D721Med (cell line): ENCODE data around the gene KIF6.

ENCODE experiments used
- DNase-seq: peaks from one replicate; pipeline ENCODE4 v3.0.0; 2011; ENCODE audit warnings: low spot score; ENCODE audit not compliant: insufficient read length
- FAIRE-seq: peaks from 2 replicates; lab custom pipeline; 2011; peaks lifted over from hg19 to GRCh38; lab: Jason Lieb, UNC
- TF ChIP-seq, protein P1 (sequence below): IDR thresholded peaks from 2 replicates; pipeline ENCODE4 v1.5.1; 2012; ENCODE audit warnings: mild to moderate bottlenecking, control low read depth; ENCODE audit not compliant: insufficient read depth; ENCODE audit errors: missing control alignments

Gene KIF6

DNA sequence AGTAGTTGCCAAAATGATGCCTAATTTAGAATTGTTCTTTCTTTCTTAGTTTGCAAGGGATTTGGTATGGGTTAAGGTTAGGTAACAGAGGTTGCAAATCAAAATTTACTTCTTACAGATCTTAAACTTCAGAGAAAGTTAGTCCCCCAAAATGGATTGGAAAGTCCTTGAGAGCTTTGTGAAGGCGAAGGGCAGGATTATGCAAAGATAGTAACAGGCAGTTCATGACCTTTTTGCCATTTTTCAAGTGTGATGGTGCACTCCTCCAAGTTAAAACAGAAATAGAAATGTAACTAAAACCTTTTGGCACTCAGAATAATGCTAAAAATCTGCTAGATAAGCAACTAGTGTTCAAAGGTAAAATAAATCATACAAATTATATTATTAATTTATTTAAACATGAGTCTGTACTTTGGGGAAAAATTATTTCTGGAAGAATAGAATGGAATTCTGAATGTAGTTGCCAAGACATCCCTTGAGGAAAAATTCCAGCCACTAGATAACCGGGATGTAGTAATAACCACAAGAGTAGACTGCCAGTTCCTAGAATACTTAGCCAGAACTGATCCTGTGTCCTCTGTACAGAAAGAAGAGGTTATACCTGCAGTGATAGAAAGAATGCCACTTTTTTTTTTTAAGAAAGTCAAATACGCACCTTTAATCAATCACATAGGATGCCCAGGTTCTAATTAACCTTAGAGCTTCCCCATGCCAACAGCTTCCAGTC, 35.2 kb upstream of the KIF6 start:
- TF ChIP-seq, protein P1, sequence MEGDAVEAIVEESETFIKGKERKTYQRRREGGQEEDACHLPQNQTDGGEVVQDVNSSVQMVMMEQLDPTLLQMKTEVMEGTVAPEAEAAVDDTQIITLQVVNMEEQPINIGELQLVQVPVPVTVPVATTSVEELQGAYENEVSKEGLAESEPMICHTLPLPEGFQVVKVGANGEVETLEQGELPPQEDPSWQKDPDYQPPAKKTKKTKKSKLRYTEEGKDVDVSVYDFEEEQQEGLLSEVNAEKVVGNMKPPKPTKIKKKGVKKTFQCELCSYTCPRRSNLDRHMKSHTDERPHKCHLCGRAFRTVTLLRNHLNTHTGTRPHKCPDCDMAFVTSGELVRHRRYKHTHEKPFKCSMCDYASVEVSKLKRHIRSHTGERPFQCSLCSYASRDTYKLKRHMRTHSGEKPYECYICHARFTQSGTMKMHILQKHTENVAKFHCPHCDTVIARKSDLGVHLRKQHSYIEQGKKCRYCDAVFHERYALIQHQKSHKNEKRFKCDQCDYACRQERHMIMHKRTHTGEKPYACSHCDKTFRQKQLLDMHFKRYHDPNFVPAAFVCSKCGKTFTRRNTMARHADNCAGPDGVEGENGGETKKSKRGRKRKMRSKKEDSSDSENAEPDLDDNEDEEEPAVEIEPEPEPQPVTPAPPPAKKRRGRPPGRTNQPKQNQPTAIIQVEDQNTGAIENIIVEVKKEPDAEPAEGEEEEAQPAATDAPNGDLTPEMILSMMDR: no peak
- FAIRE-seq (no peak), DNase-seq (no peak)

DNA sequence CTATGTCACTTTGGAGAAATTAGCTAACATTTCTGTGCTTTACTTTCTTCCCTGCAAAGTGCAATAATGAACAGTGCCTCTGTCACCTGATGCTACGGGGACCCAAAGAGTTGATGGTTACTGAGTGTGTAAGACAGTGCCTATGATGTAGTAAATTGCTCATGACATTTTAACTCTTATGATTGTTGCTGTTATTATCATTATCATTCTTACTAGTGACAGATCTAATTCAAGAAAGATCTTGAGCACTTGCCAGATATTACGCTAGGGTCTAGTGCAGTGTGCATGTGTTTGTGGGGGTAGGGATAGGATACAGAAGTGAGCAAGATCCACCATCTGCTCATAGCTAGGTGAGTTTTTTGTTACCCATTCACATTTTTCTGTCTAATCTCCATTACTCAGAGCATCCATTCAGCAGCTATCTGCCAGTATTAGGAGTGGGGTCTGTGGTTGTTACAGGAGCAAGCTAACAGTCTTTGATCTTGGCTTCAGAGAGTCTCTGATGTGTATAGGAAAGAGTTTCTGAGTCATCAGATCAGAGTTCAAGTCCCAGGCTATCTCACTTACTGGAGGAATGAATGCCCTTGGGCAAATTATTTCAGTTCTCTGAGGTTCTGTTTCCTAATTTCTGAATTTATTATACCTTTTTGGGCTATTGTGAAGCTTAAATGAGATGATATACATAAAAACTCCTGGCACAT, 33.8 kb upstream of the KIF6 start:
- DNase-seq: no peak
- TF ChIP-seq, protein P1: no peak
- no peak for FAIRE-seq

DNA sequence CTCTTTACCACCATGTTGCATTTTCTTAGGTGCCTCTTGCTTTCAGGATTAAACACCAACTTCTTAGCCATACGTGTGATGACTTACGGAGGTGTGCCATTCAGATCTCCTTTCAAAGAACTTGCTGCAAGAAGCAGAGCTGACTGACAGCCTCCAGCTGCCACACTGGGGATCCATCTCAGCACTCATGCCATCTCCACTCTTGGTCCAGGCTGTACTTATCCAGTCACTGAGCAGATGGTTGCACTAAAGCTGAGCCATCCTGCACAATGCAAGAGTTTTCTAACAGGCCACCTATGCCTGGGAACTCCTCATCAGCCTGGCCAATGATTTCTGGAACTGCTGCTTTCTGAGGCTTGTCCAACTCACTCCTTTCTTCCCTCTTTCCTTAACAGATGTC, 31.4 kb upstream of the KIF6 start:
- FAIRE-seq: no peak

DNA sequence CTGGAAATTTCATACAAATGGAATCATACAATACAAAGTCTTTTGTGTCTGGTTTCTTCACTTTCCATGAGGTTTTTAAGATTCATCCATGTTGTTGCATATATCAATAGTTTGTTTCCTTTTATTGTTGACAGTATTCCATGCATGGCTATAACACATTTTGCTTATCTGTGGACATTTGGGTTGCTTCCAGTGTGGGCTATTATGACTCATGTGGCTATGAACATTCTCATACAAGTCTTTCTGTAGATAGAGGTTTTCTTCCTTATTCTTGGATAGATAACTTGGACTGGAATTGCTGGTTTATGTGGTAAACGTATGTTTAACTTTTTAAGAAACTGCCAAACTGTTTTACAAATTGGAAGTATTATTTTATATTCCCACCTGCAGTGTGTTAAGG, 30.0 kb upstream of the KIF6 start:
- TF ChIP-seq, protein P1: no peak
- FAIRE-seq (no peak), DNase-seq (no peak)

More for the DNA sequence above, 31.4 kb upstream of the KIF6 start:
- TF ChIP-seq, protein P1: no peak
- no peak for DNase-seq

DNA sequence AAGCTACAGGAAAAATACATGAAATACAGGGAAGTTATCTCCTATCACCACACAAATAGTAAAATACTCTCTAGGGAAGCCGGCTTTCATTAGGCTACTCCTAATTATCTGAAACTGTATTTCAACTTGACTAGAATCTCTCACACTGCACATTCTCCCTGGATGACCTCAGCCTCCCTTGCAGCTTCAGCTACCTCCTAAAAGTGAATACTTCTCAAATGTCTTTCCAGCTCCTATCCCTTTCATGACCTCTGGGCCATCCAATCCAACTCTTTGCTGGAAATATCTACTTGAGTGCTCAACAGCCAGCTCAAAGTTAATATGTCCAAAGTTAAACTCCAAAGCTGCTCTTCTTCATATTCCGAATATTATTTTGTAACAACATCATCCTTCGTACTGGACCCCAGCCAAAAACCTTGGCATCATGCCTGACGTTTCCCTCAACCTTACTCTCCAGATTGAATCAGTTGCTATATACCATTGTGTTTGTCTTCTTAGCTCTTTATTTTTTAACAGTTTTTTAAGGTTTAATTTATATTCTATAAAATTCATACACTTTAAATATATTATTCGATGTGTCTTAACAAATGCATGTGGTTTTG, 29.4 kb upstream of the KIF6 start:
- DNase-seq (no peak), FAIRE-seq (no peak)
- TF ChIP-seq, protein P1: no peak

DNA sequence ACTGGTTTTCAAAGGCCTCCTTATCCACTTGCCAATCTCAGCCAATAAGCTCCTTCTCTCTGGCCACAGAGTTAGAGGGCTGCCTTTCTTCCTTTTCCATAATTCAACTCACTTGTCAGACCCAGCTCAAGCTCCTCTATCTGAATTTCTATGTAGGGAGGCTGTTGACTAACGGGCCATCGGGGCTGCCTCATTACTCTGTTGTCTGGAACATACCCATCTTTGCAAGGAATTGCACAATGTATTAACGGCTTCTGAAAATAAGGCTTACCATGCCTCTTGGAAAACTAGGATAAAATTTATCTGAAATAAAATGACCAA, 28.5 kb upstream of the KIF6 start:
- no peak for FAIRE-seq

More for the DNA sequence above, 28.5 kb upstream of the KIF6 start:
- TF ChIP-seq, protein P1: no peak
- no peak for DNase-seq
